ENCODE data around the gene PHPT1. TPM values are rescaled to one million over a fixed set of nuclear protein-coding genes. Genes with fewer than 3 reads are reported as not detected.

PHPT1 gene
- total and polyA plus RNA-seq, 4 donors: 23.2 to 83.1 (median 42.3) TPM

DNA sequence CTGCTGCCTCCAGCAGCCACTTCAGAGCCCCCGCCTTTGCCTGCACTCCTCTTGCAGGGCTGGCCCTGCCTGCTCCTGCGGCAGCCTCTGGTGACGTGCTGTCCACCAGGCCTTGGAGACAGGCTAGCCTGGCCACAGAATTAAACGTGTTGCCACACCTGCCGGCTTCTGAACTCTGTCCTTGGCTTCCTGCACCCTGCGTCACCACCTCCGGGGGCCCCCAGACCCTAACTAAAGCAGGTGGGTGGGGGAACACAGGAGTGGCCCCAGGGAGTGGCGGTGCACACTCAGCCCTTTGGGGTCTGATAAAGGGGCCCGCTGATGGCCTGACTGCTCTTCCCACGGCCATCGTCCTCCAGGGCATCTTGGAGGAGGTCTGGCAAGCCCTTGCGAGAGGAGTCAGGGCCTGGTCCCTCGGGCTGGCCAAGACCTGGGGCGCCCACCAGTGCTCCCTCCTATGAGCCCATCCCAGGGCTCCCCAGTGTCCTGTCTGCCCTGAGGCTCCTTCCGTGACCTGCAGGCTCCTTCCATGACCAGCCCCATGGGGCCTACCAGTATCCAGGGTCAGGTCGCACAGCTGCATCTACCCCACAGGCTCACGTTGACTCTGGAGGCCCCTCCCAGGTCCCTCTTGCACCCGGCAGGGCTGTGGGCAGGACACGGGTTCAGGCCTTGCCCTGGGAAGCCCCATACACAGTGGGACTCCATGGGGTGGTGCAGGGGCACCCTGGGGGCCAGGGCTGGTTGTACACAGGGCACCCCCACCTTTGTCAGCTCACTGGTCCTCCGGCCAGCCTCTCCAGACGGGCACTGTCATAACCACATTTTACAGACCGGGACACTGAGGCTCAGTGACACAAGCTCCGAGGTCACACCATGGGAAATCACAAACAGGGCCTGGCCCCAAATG, 1.9 kb downstream of the PHPT1 start (continued):
- TF ChIP-seq, protein P1, sequence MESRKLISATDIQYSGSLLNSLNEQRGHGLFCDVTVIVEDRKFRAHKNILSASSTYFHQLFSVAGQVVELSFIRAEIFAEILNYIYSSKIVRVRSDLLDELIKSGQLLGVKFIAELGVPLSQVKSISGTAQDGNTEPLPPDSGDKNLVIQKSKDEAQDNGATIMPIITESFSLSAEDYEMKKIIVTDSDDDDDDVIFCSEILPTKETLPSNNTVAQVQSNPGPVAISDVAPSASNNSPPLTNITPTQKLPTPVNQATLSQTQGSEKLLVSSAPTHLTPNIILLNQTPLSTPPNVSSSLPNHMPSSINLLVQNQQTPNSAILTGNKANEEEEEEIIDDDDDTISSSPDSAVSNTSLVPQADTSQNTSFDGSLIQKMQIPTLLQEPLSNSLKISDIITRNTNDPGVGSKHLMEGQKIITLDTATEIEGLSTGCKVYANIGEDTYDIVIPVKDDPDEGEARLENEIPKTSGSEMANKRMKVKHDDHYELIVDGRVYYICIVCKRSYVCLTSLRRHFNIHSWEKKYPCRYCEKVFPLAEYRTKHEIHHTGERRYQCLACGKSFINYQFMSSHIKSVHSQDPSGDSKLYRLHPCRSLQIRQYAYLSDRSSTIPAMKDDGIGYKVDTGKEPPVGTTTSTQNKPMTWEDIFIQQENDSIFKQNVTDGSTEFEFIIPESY (IDR thresholded peaks at IDR 0.05): no peak
- no peak for TF ChIP-seq FOXA1 (IDR thresholded peaks at IDR 0.05)

DNA sequence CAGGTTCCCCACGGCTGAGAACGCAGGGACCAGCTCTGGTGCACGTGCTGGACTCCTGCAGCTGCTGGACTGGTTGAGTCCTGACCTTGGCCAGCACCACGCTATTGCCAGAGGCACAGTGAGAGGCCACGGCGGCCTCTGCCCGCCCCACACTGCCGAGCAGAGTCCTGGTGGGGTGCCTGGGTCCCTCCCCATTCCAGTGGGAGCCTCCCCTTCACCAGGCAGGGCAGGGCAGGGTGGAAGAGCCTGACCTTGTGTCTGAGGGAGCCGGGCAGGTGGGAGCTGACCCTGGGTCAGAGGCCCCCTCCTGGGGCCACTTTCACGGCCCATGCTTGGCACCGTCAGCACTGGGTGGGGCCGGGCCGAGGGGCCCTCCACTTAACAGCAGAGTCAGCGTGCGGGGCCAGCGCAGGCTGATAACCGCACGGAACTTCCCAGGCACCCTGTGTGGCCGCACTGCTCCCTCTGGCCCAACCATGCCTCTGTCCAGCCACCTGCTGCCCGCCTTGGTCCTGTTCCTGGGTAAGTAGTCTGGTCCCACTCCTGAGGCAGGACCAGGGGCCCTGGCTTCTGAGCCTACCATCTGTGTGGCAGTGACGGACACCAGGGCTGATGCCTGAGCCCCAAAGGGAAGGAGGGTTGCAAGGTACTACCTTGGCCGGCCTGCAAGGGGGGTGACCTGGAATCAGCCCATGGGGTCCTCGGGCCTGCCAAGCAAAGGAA, 2.9 kb downstream of the PHPT1 start, which contains the start of gene MAMDC4:
Gene MAMDC4, plus strand, starts transcription at position 406 of the 723 bp plus-strand sequence. Its CDS starts 71 bp downstream, at position 477.
- H3K9ac ChIP-seq (ENCODE audit: low read depth in 1 of 2, low read length in 2 of 2): peak within 1 kb of the TSS; percentile 9 to 21
- WGBS: 46% methylated on average over 23 of the region's 23 CpGs
- H3K4me1 ChIP-seq (ENCODE audit: control insufficient read depth in 4 of 4, insufficient read depth in 4 of 4, low read length in 3 of 4): peaks cover 20 to 57% (median 37%) of the 10 kb centered on the region in 4 donors
- no peaks in the 10 kb centered on the region for H3K27me3 ChIP-seq (ENCODE audit: control insufficient read depth in 4 of 4, insufficient read depth in 4 of 4, low read length in 3 of 4)
- H3K36me3 ChIP-seq (ENCODE audit: control insufficient read depth in 4 of 4, insufficient read depth in 3 of 4, low read depth in 1 of 4, low read length in 3 of 4): peaks cover 0 to 4% (median 0%) of the 10 kb centered on the region in 4 donors
- peak within 1 kb of the TSS; percentile 77 to 83 for H3K27ac ChIP-seq (ENCODE audit: low read depth in 1 of 2, low read length in 2 of 2)
- H3K9me3 ChIP-seq (ENCODE audit: control insufficient read depth in 4 of 4, low read length in 3 of 4): no peaks in the 10 kb centered on the region
- H3K4me3 ChIP-seq (ENCODE audit: low read depth in 1 of 3, low read length in 3 of 3): peak within 1 kb of the TSS in 1 of 3 donors; percentile 14
- no peak for DNase-seq (ENCODE audit: low spot score)
- no peak for TF ChIP-seq FOXA2 (IDR thresholded peaks at IDR 0.05)
- peak; percentile 87 to 92 for TF ChIP-seq HNF4A (conservative IDR thresholded peaks at IDR 0.05)
- TF ChIP-seq NR2F2 (IDR thresholded peaks at IDR 0.05): no peak
- TF ChIP-seq, protein P2, sequence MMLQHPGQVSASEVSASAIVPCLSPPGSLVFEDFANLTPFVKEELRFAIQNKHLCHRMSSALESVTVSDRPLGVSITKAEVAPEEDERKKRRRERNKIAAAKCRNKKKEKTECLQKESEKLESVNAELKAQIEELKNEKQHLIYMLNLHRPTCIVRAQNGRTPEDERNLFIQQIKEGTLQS (IDR thresholded peaks at IDR 0.05): no peak
- TF ChIP-seq, protein P3, sequence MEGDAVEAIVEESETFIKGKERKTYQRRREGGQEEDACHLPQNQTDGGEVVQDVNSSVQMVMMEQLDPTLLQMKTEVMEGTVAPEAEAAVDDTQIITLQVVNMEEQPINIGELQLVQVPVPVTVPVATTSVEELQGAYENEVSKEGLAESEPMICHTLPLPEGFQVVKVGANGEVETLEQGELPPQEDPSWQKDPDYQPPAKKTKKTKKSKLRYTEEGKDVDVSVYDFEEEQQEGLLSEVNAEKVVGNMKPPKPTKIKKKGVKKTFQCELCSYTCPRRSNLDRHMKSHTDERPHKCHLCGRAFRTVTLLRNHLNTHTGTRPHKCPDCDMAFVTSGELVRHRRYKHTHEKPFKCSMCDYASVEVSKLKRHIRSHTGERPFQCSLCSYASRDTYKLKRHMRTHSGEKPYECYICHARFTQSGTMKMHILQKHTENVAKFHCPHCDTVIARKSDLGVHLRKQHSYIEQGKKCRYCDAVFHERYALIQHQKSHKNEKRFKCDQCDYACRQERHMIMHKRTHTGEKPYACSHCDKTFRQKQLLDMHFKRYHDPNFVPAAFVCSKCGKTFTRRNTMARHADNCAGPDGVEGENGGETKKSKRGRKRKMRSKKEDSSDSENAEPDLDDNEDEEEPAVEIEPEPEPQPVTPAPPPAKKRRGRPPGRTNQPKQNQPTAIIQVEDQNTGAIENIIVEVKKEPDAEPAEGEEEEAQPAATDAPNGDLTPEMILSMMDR (IDR thresholded peaks at IDR 0.05; ENCODE audit: low read depth, low read length, missing input control): no peak
- TF ChIP-seq, protein P4, sequence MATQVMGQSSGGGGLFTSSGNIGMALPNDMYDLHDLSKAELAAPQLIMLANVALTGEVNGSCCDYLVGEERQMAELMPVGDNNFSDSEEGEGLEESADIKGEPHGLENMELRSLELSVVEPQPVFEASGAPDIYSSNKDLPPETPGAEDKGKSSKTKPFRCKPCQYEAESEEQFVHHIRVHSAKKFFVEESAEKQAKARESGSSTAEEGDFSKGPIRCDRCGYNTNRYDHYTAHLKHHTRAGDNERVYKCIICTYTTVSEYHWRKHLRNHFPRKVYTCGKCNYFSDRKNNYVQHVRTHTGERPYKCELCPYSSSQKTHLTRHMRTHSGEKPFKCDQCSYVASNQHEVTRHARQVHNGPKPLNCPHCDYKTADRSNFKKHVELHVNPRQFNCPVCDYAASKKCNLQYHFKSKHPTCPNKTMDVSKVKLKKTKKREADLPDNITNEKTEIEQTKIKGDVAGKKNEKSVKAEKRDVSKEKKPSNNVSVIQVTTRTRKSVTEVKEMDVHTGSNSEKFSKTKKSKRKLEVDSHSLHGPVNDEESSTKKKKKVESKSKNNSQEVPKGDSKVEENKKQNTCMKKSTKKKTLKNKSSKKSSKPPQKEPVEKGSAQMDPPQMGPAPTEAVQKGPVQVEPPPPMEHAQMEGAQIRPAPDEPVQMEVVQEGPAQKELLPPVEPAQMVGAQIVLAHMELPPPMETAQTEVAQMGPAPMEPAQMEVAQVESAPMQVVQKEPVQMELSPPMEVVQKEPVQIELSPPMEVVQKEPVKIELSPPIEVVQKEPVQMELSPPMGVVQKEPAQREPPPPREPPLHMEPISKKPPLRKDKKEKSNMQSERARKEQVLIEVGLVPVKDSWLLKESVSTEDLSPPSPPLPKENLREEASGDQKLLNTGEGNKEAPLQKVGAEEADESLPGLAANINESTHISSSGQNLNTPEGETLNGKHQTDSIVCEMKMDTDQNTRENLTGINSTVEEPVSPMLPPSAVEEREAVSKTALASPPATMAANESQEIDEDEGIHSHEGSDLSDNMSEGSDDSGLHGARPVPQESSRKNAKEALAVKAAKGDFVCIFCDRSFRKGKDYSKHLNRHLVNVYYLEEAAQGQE (IDR thresholded peaks at IDR 0.05): peak; percentile 74
- peak; percentile 69 for TF ChIP-seq YY1 (IDR thresholded peaks at IDR 0.05)
- no peak for TF ChIP-seq EGR1 (IDR thresholded peaks at IDR 0.05; ENCODE audit: low read depth in 2 of 2)
- no peak for TF ChIP-seq GABPA (IDR thresholded peaks at IDR 0.05 in 1 of 2, conservative IDR thresholded peaks at IDR 0.05 in 1 of 2)
- peak; percentile 83 for TF ChIP-seq SP1 (IDR thresholded peaks at IDR 0.05)
- TF ChIP-seq TAF1 (conservative IDR thresholded peaks at IDR 0.05): no peak
- TF ChIP-seq, protein P1 (IDR thresholded peaks at IDR 0.05): no peak
- peak; percentile 30 for TF ChIP-seq HNF4G (IDR thresholded peaks at IDR 0.05)
- TF ChIP-seq FOXA1 (IDR thresholded peaks at IDR 0.05): no peak
- TF ChIP-seq RAD21 (IDR thresholded peaks at IDR 0.05): peak; percentile 41 to 53
- TF ChIP-seq, protein P5, sequence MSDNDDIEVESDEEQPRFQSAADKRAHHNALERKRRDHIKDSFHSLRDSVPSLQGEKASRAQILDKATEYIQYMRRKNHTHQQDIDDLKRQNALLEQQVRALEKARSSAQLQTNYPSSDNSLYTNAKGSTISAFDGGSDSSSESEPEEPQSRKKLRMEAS (IDR thresholded peaks at IDR 0.05): no peak
- TF ChIP-seq RXRA (IDR thresholded peaks at IDR 0.05): peak; percentile 80 to 95
- no peak for TF ChIP-seq JUND (IDR thresholded peaks at IDR 0.05)
